IMR-90 (cell line): ENCODE measurements around the gene SPEM1. TPM values are rescaled to one million over a fixed set of nuclear protein-coding genes. Genes with fewer than 3 reads are reported as not detected.

Experiments used
- ATAC-seq: fragments of 200-7000 bp; cut with Tn5 transposase; 2 replicates; pipeline ENCODE4 v1.9.1; 2020; ENCODE audit warnings: low read depth, mild to moderate bottlenecking, moderate library complexity
- BruUV-seq: library from RNA; stranded (reverse); fragments of 400-500 nt; replicated peaks from 2 replicates; lab custom pipeline; 2021; lab: Mats Ljungman, UMichigan
- CTCF ChIA-PET: fragments of 300-600 bp; formaldehyde crosslinking; extraction: SDS; loops from one replicate; lab custom pipeline; 2021; ENCODE audit warnings: antibody characterized with exemption; lab: Yijun Ruan, JAX
- POLR2A ChIA-PET: fragments of 300-600 bp; sonication (Branson Sonifier 250); formaldehyde crosslinking; loops from one replicate; lab custom pipeline; 2022; ENCODE audit warnings: antibody characterized with exemption; ENCODE audit not compliant: unreplicated experiment; lab: Charles Lee
- DNase-seq: peaks from one replicate; pipeline ENCODE4 v3.0.0; 2013
- H2AFZ ChIP-seq: replicated peaks from 2 replicates; pipeline ENCODE3; 2013; ENCODE audit warnings: low read length, mild to moderate bottlenecking; ENCODE audit not compliant: poor library complexity
- H2AK5ac ChIP-seq: 2 replicates; pipeline ENCODE4 v1.6.1; 2013; ENCODE audit warnings: low read depth, low read length, inconsistent platforms
- H2AK9ac ChIP-seq: replicated peaks from 2 replicates; pipeline ENCODE3; 2013; ENCODE audit warnings: mild to moderate bottlenecking, low read depth, low read length, moderate library complexity; ENCODE audit not compliant: poor library complexity
- H2BK120ac ChIP-seq: 2 replicates; pipeline ENCODE4 v1.6.1; 2013; ENCODE audit warnings: low read depth, low read length, inconsistent platforms
- H2BK15ac ChIP-seq: 3 replicates; pipeline ENCODE4 v1.6.1; 2013; ENCODE audit warnings: low read depth, low read length, inconsistent platforms
- H2BK20ac ChIP-seq: 2 replicates; pipeline ENCODE4 v1.6.1; 2013; ENCODE audit warnings: low read depth, mild to moderate bottlenecking, inconsistent platforms, low read length, moderate library complexity
- H2BK5ac ChIP-seq: 2 replicates; pipeline ENCODE4 v1.6.1; 2013; ENCODE audit warnings: mild to moderate bottlenecking, low read depth, low read length, inconsistent platforms; ENCODE audit not compliant: poor library complexity, severe bottlenecking
- H3K14ac ChIP-seq: replicated peaks from 2 replicates; pipeline ENCODE4 v1.6.1; 2013; ENCODE audit warnings: low read depth, low read length, inconsistent platforms
- H3K18ac ChIP-seq: 2 replicates; pipeline ENCODE4 v1.6.1; 2013; ENCODE audit warnings: low read depth, low read length, control low read depth
- H3K23ac ChIP-seq: 2 replicates; pipeline ENCODE4 v1.6.1; 2013; ENCODE audit warnings: low read depth, low read length, inconsistent platforms
- H3K27ac ChIP-seq: 2 replicates; pipeline ENCODE4 v1.5.1; 2013; ENCODE audit warnings: mild to moderate bottlenecking, control low read depth, low read length; ENCODE audit not compliant: insufficient read depth
- H3K27me3 ChIP-seq: 2 replicates; pipeline ENCODE4 v1.6.1; 2013; ENCODE audit warnings: low read length; ENCODE audit not compliant: control insufficient read depth, insufficient read depth
- H3K36me3 ChIP-seq: 2 replicates; pipeline ENCODE4 v1.6.1; 2013; ENCODE audit warnings: low read length, mixed read lengths; ENCODE audit not compliant: control insufficient read depth, insufficient read depth
- H3K4ac ChIP-seq: 2 replicates; pipeline ENCODE4 v1.6.1; 2013; ENCODE audit warnings: low read depth, low read length, inconsistent platforms
- H3K4me1 ChIP-seq: 2 replicates; pipeline ENCODE4 v1.6.1; 2013; ENCODE audit warnings: low read length, mixed read lengths; ENCODE audit not compliant: control insufficient read depth, insufficient read depth
- H3K4me2 ChIP-seq: 2 replicates; pipeline ENCODE4 v1.6.1; 2013; ENCODE audit warnings: low read depth, mild to moderate bottlenecking, control low read depth, low read length, moderate library complexity
- H3K4me3 ChIP-seq: 2 replicates; pipeline ENCODE4 v1.5.1; 2013; ENCODE audit warnings: low read depth, mild to moderate bottlenecking, control low read depth, low read length, moderate library complexity; ENCODE audit not compliant: insufficient read depth
- H3K56ac ChIP-seq: 2 replicates; pipeline ENCODE4 v1.6.1; 2013; ENCODE audit warnings: low read length, inconsistent platforms; ENCODE audit not compliant: insufficient read depth; ENCODE audit errors: extremely low read depth
- H3K79me1 ChIP-seq, 2 experiments: 2 replicates each; pipeline ENCODE4 v1.6.1; 2013; ENCODE audit warnings: low read length in 2 of 2, inconsistent platforms in 1 of 2, low read depth in 1 of 2
- H3K9ac ChIP-seq: 2 replicates; pipeline ENCODE4 v1.6.1; 2013; ENCODE audit warnings: low read depth, low read length, control low read depth
- H3K9me1 ChIP-seq: 2 replicates; pipeline ENCODE4 v1.6.1; 2013; ENCODE audit warnings: low read length, inconsistent platforms; ENCODE audit not compliant: insufficient read depth
- H3K9me3 ChIP-seq: 2 replicates; pipeline ENCODE4 v1.6.1; 2013; ENCODE audit warnings: low read length; ENCODE audit not compliant: control insufficient read depth, insufficient read depth
- H4K20me1 ChIP-seq: 2 replicates; pipeline ENCODE4 v1.6.1; 2013; ENCODE audit warnings: low read length, inconsistent platforms; ENCODE audit not compliant: insufficient read depth
- H4K5ac ChIP-seq: 2 replicates; pipeline ENCODE4 v1.6.1; 2013; ENCODE audit warnings: mild to moderate bottlenecking, low read depth, low read length, control low read depth
- H4K8ac ChIP-seq, 2 experiments: 2 replicates each; pipeline ENCODE4 v1.6.1; 2013; ENCODE audit warnings: low read depth in 2 of 2, low read length in 2 of 2, control low read depth in 1 of 2, inconsistent platforms in 1 of 2
- H4K91ac ChIP-seq: 2 replicates; pipeline ENCODE4 v1.6.1; 2013; ENCODE audit warnings: low read depth, low read length, inconsistent platforms; ENCODE audit not compliant: insufficient read depth
- BHLHE40 ChIP-seq: fragments of 150-350 bp; IDR thresholded peaks from 2 replicates; pipeline ENCODE4 v1.6.1; 2016; ENCODE audit warnings: mild to moderate bottlenecking, low read depth, low read length
- CEBPB ChIP-seq: IDR thresholded peaks from 2 replicates; pipeline ENCODE4 v1.6.1; 2012; ENCODE audit warnings: low read depth, low read length, improper control_type of control experiment
- CHD1 ChIP-seq: IDR thresholded peaks from 2 replicates; pipeline ENCODE4 v1.6.1; 2012; ENCODE audit warnings: low read depth, low read length, improper control_type of control experiment
- CTCF ChIP-seq: conservative IDR thresholded peaks from 2 replicates; pipeline ENCODE4 v1.5.1; 2012; ENCODE audit warnings: mild to moderate bottlenecking, low read depth, low read length, improper control_type of control experiment
- ELK1 ChIP-seq: fragments of 150-350 bp; IDR thresholded peaks from 2 replicates; pipeline ENCODE4 v1.6.1; 2016; ENCODE audit warnings: low read depth, mild to moderate bottlenecking, low read length, moderate library complexity, borderline replicate concordance
- FOS ChIP-seq: fragments of 150-350 bp; IDR thresholded peaks from 2 replicates; pipeline ENCODE4 v1.6.1; 2016; ENCODE audit warnings: low read depth, low read length
- MAFK ChIP-seq: IDR thresholded peaks from 2 replicates; pipeline ENCODE4 v1.6.1; 2012; ENCODE audit warnings: low read depth, low read length, improper control_type of control experiment
- MAZ ChIP-seq: IDR thresholded peaks from 2 replicates; pipeline ENCODE4 v1.6.1; 2012; ENCODE audit warnings: low read depth, mild to moderate bottlenecking, low read length, improper control_type of control experiment, moderate library complexity, borderline replicate concordance
- MXI1 ChIP-seq: IDR thresholded peaks from 2 replicates; pipeline ENCODE4 v1.6.1; 2012; ENCODE audit warnings: low read depth, mild to moderate bottlenecking, low read length, moderate library complexity, borderline replicate concordance
- NFE2L2 ChIP-seq: fragments of 150-350 bp; IDR thresholded peaks from 2 replicates; pipeline ENCODE4 v1.6.1; 2016; ENCODE audit warnings: low read depth, mild to moderate bottlenecking, low read length
- POLR2A ChIP-seq: IDR thresholded peaks from 2 replicates; pipeline ENCODE4 v1.6.1; 2012; ENCODE audit warnings: mild to moderate bottlenecking, low read depth, low read length
- RAD21 ChIP-seq: IDR thresholded peaks from 2 replicates; pipeline ENCODE4 v1.6.1; 2012; ENCODE audit warnings: low read length, improper control_type of control experiment
- RCOR1 ChIP-seq: IDR thresholded peaks from 2 replicates; pipeline ENCODE4 v1.6.1; 2012; ENCODE audit warnings: mild to moderate bottlenecking, low read length, improper control_type of control experiment; ENCODE audit not compliant: insufficient replicate concordance
- RFX5 ChIP-seq: IDR thresholded peaks from 2 replicates; pipeline ENCODE4 v1.8.0; 2012; ENCODE audit warnings: low read depth, mild to moderate bottlenecking, low read length, moderate library complexity
- SMC3 ChIP-seq: fragments of 150-350 bp; IDR thresholded peaks from 2 replicates; pipeline ENCODE4 v1.6.1; 2016; ENCODE audit warnings: low read depth, mild to moderate bottlenecking, antibody characterized with exemption, low read length, moderate library complexity
- WGBS, 2 experiments: methylation state at CpG; one replicate each; pipeline versions ENCODE4 v1.1.5 to v1.1.7; 2013; ENCODE audit warnings: missing lambda C conversion rate in 2 of 2; ENCODE audit not compliant: insufficient read length in 1 of 2; ENCODE audit errors: extremely low coverage in 2 of 2; 5-methylcytosine and 5-hydroxymethylcytosine counted together
- dilution Hi-C: fragments of 300-500 bp; cut with HindIII; formaldehyde crosslinking; loops from one replicate; pipeline ENCODE4 v1.14.3; 2018; ENCODE audit warnings: low sequenced_read_pairs; ENCODE audit not compliant: unreplicated experiment
- in situ Hi-C: fragments of 300-500 bp; cut with MboI; formaldehyde crosslinking; loops from 3 replicates; pipeline ENCODE4 v1.14.3; 2019; ENCODE audit warnings: low sequenced_read_pairs, inconsistent platforms, mixed read lengths
- intact Hi-C: fragments of 100-400 bp; cut with micrococcal nuclease; formaldehyde crosslinking; loops from 2 replicates; pipeline ENCODE4 v1.10.0; 2022
- polyA plus RNA-seq, 3 experiments: library from polyadenylated mRNA; depleted of rRNA; stranded (reverse); fragments of >200 nt; gene quantifications; 2 replicates each; pipeline ENCODE4 v1.2.3, GENCODE V29; 2012; ENCODE audit warnings: low replicate concordance in 1 of 3
- total RNA-seq: library from RNA; depleted of rRNA; stranded (reverse); fragments of >200 nt; gene quantifications from 2 replicates; pipeline ENCODE4 v1.2.3, GENCODE V29; 2012

The SPEM1 gene
- total and polyA plus RNA-seq, 2 of the 4 experiments (the other 2 are of a cell fraction) = not detected

- Histone ChIP-seq H2BK120ac (no peak within 1 kb of the TSS; the same call in 1 of the 2 replicates), H2BK15ac (peak within 1 kb of the TSS; percentile 61; the same call in 1 of the 3 replicates), H4K8ac (peak within 1 kb of the TSS; percentile 84 to 94), H3K9ac (peak within 1 kb of the TSS; percentile 67), H3K27ac (no peak within 1 kb of the TSS; the same call in 1 of the 2 replicates), H3K9me1 (0 out of 2 replicates have a peak, but pooled peaks cover 5% of the 10 kb centered on the region), H3K56ac (no peak within 1 kb of the TSS; the same call in 1 of the 2 replicates), H3K4ac (peak within 1 kb of the TSS; percentile 78), H4K20me1 (peaks cover 3% of the 10 kb centered on the region; the same call in 1 of the 2 replicates), H4K5ac (peak within 1 kb of the TSS; percentile 97), H3K4me3 (peak within 1 kb of the TSS; percentile 48), H2BK20ac (no peak within 1 kb of the TSS), H3K4me1 (peaks cover 13% of the 10 kb centered on the region), H3K79me1 (peaks cover 0 to 2% of the 10 kb centered on the region in 2 experiments; a peak in 1 of 4 replicates), H3K14ac (peak within 1 kb of the TSS; percentile 69; the same call in 1 of the 2 replicates), H2BK5ac (no peak within 1 kb of the TSS), H3K36me3 (no peaks in the 10 kb centered on the region), H3K23ac (peak within 1 kb of the TSS; percentile 75; the same call in 1 of the 2 replicates), H3K27me3 (peaks cover 34% of the 10 kb centered on the region), H2AK5ac (peak within 1 kb of the TSS; percentile 68), H3K9me3 (no peaks in the 10 kb centered on the region), H3K4me2 (peak within 1 kb of the TSS; percentile 80), H2AFZ (peak within 1 kb of the TSS; percentile 84), H4K91ac (peak within 1 kb of the TSS; percentile 74; the same call in 1 of the 2 replicates), H2AK9ac (peak within 1 kb of the TSS; percentile 93), H3K18ac (peak within 1 kb of the TSS; percentile 65)
- dilution Hi-C loops (no loop called here), in situ Hi-C loops (no loop called here), intact Hi-C loops (loop anchor here (5.0 kb wide), 1 partner anchor 87 kb away; the partner anchor contains the start of gene KCTD11)
- no peak for ATAC-seq
- BruUV-seq = no TSS peak
- ChIA-PET CTCF (no interaction called here), POLR2A (no interaction called here)
- DNase-seq = no peak
- WGBS, 2 experiments = 0% methylated on average over 11 of the region's 50 CpGs; no CpG with 5 or more reads in 1 of the 2 experiments
- TF ChIP-seq RAD21 (no peak), BHLHE40 (no peak), ELK1 (no peak), MAZ (no peak; the same call in 1 of the 2 replicates), CTCF (no peak), NFE2L2 (no peak), CHD1 (no peak), RCOR1 (no peak), RFX5 (no peak), MXI1 (no peak), POLR2A (no peak), MAFK (no peak), CEBPB (no peak), SMC3 (no peak), FOS (no peak)
Observed at GRCh38 chr17:7439462-7440112, 19.5 kb downstream of the SPEM1 start, which contains the start of gene FGF11. Gene FGF11 (plus strand): TSS chr17:7439512. CDS start chr17:7439621, 109 bp downstream.
